ENCODE results near the gene TMPRSS9.

DNA sequence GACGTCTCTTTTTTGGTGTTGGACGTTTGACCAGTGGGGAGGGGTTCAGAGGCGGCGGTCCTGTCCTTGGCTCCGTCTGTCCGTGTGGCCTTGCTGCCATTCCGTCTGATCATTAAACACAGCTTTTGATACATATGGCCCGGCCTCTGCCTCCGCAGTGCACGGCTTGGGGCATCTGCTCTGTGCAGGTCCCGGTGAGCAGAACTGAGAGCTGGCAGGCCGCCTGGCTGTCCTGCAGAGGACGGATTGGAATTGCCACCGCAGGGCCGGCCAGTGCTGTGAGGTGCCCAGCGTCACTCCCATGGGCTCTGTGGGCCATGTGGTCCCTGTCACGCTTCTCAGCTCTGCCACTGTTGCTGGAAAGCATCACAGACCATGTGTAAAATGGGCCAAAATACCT is 5.4 kb upstream of the TMPRSS9 start:
- TF ChIP-seq, protein P1, sequence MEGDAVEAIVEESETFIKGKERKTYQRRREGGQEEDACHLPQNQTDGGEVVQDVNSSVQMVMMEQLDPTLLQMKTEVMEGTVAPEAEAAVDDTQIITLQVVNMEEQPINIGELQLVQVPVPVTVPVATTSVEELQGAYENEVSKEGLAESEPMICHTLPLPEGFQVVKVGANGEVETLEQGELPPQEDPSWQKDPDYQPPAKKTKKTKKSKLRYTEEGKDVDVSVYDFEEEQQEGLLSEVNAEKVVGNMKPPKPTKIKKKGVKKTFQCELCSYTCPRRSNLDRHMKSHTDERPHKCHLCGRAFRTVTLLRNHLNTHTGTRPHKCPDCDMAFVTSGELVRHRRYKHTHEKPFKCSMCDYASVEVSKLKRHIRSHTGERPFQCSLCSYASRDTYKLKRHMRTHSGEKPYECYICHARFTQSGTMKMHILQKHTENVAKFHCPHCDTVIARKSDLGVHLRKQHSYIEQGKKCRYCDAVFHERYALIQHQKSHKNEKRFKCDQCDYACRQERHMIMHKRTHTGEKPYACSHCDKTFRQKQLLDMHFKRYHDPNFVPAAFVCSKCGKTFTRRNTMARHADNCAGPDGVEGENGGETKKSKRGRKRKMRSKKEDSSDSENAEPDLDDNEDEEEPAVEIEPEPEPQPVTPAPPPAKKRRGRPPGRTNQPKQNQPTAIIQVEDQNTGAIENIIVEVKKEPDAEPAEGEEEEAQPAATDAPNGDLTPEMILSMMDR (optimal IDR thresholded peaks at IDR 0.05 in 1 of 3, IDR thresholded peaks at IDR 0.05 in 1 of 3, conservative IDR thresholded peaks at IDR 0.05 in 1 of 3; ENCODE audit: extremely low read depth in 1 of 3, insufficient read depth in 2 of 3, low read length in 3 of 3), result no peak
- no peak for TF ChIP-seq EZH2 (IDR thresholded peaks at IDR 0.05; ENCODE audit: low read length)
